Endothelial cell of umbilical vein (primary cell): ENCODE measurements around the gene RPUSD4. TPM values are rescaled to one million over a fixed set of nuclear protein-coding genes. Genes with fewer than 3 reads are reported as not detected.

Source experiments
- BruUV-seq: library from RNA; stranded (reverse); fragments of 400-500 nt; replicated peaks from 2 replicates; lab custom pipeline; 2021; lab: Mats Ljungman, UMichigan
- CTCF ChIA-PET: fragments of 300-600, 350-600 bp; sonication (Branson Sonifier 250); formaldehyde crosslinking; loops from one replicate; lab custom pipeline; 2021; ENCODE audit warnings: antibody characterized with exemption, inconsistent platforms; lab: Charles Lee
- POLR2A ChIA-PET: fragments of 300-600, 350-600 bp; sonication (Branson Sonifier 250); formaldehyde crosslinking; loops from one replicate; lab custom pipeline; 2021; ENCODE audit warnings: antibody characterized with exemption, inconsistent platforms; lab: Charles Lee
- DNase-seq: peaks from one replicate; pipeline ENCODE4 v3.0.0-alpha.2; 2011; ENCODE audit warnings: low read depth, low spot score
- FAIRE-seq: peaks from 2 replicates; lab custom pipeline; 2011; peaks lifted over from hg19 to GRCh38; lab: Jason Lieb, UNC
- H2AFZ ChIP-seq: 2 replicates; pipeline ENCODE4 v1.6.0; 2012; ENCODE audit warnings: low read depth, low read length, control low read depth, inconsistent platforms
- H3K27ac ChIP-seq: 2 replicates; pipeline ENCODE4 v1.5.1; 2011; ENCODE audit warnings: low read depth, mild to moderate bottlenecking, control low read depth, low read length, moderate library complexity; ENCODE audit not compliant: insufficient read depth
- H3K27me3 ChIP-seq, 2 experiments: 2 replicates each; pipeline versions ENCODE4 v1.6.0 to v1.6.1; 2011; ENCODE audit warnings: low read length in 2 of 2, mixed read lengths in 1 of 2; ENCODE audit not compliant: control insufficient read depth in 2 of 2, insufficient read depth in 2 of 2
- H3K36me3 ChIP-seq, 2 experiments: 2 replicates in 1 of 2; 3 replicates in 1 of 2; pipeline ENCODE4 v1.5.1; 2011; ENCODE audit warnings: low read length in 2 of 2, mild to moderate bottlenecking in 1 of 2, moderate library complexity in 1 of 2; ENCODE audit not compliant: control insufficient read depth in 2 of 2, insufficient read depth in 2 of 2; ENCODE audit errors: extremely low read depth in 1 of 2
- H3K4me1 ChIP-seq: 3 replicates; pipeline ENCODE4 v1.5.1; 2011; ENCODE audit warnings: mild to moderate bottlenecking, low read length; ENCODE audit not compliant: control insufficient read depth, insufficient read depth; ENCODE audit errors: extremely low read depth
- H3K4me2 ChIP-seq: 2 replicates; pipeline ENCODE4 v1.6.1; 2011; ENCODE audit warnings: low read length, control low read depth, mixed read lengths; ENCODE audit not compliant: insufficient read depth
- H3K4me3 ChIP-seq, 3 experiments: fragments of 200-600 bp in 1 of 3; sonication (generic), shearing (Covaris generic) in 1 of 3; replicated peaks in 1 of 3; 2 replicates each; pipeline ENCODE4 v1.5.1; 2011 to 2016; ENCODE audit warnings: control low read depth in 3 of 3, low read length in 3 of 3, mild to moderate bottlenecking in 2 of 3, inconsistent platforms in 1 of 3, low read depth in 1 of 3, moderate library complexity in 1 of 3; ENCODE audit not compliant: insufficient read depth in 1 of 3
- H3K79me2 ChIP-seq: 2 replicates; pipeline ENCODE4 v1.6.0; 2012; ENCODE audit warnings: low read length, inconsistent platforms; ENCODE audit not compliant: control insufficient read depth, insufficient read depth
- H3K9ac ChIP-seq: replicated peaks from 2 replicates; pipeline ENCODE3; 2011; ENCODE audit warnings: low read length, control low read depth; ENCODE audit not compliant: insufficient read depth; ENCODE audit errors: extremely low read depth
- H3K9me1 ChIP-seq: replicated peaks from 3 replicates; pipeline ENCODE4 v1.6.0; 2011; ENCODE audit warnings: mild to moderate bottlenecking, low read length; ENCODE audit not compliant: control insufficient read depth, insufficient read depth; ENCODE audit errors: extremely low read depth
- H3K9me3 ChIP-seq: replicated peaks from 2 replicates; pipeline ENCODE4 v1.5.1; 2012; ENCODE audit warnings: low read length, inconsistent platforms; ENCODE audit not compliant: control insufficient read depth, insufficient read depth
- H4K20me1 ChIP-seq: replicated peaks from 2 replicates; pipeline ENCODE3; 2011; ENCODE audit warnings: mild to moderate bottlenecking, low read length; ENCODE audit not compliant: control insufficient read depth, insufficient read depth; ENCODE audit errors: extremely low read depth
- EZH2 ChIP-seq: IDR thresholded peaks from 2 replicates; pipeline ENCODE4 v1.6.1; 2012; ENCODE audit warnings: borderline replicate concordance, low read depth, mild to moderate bottlenecking, moderate library complexity, low read length, inconsistent platforms; ENCODE audit not compliant: severe bottlenecking
- FOS ChIP-seq: IDR thresholded peaks from 2 replicates; pipeline ENCODE4 v1.6.1; 2011; ENCODE audit warnings: mild to moderate bottlenecking, low read length, moderate library complexity, borderline replicate concordance; ENCODE audit not compliant: insufficient read depth
- GATA2 ChIP-seq: IDR thresholded peaks from 2 replicates; pipeline ENCODE4 v1.7.0; 2011; ENCODE audit warnings: low read depth, mild to moderate bottlenecking, moderate library complexity, mixed read lengths, low read length; ENCODE audit not compliant: insufficient read length, insufficient read depth
- JUN ChIP-seq: IDR thresholded peaks from 2 replicates; pipeline ENCODE4 v1.6.1; 2011; ENCODE audit warnings: borderline replicate concordance, low read depth; ENCODE audit not compliant: insufficient read length, insufficient read depth
- MYC ChIP-seq: IDR thresholded peaks from one replicate; pipeline ENCODE4 v1.6.1; 2011; ENCODE audit warnings: mild to moderate bottlenecking, low read depth, low read length
- POLR2A ChIP-seq: IDR thresholded peaks from 2 replicates; pipeline ENCODE4 v1.6.1; 2012; ENCODE audit warnings: low read depth, mild to moderate bottlenecking, control low read depth, low read length
- POLR2AphosphoS5 ChIP-seq: IDR thresholded peaks from 2 replicates; pipeline ENCODE4 v1.6.1; 2012; ENCODE audit warnings: low read depth, mild to moderate bottlenecking, control low read depth, low read length, moderate library complexity; ENCODE audit not compliant: insufficient read depth
- dilution Hi-C: fragments of 300-500 bp; cut with MboI; formaldehyde crosslinking; loops from one replicate; pipeline ENCODE4 v1.15.0; 2019; ENCODE audit warnings: low sequenced_read_pairs; ENCODE audit not compliant: extremely low pct_ligation_motif_present
- intact Hi-C: fragments of 100-400 bp; cut with micrococcal nuclease; formaldehyde crosslinking; loops from one replicate; pipeline ENCODE4 v1.10.0; 2022
- polyA plus RNA-seq, 4 experiments: library from polyadenylated mRNA; depleted of rRNA in 3 of 4; stranded (reverse) in 3 of 4; unstranded in 1 of 4; fragments of >200 nt; gene quantifications; 2 replicates each; pipeline versions ENCODE4 v1.2.1 to v1.2.3, GENCODE V29; 2011 to 2012; ENCODE audit warnings: missing spikeins in 1 of 4
- total RNA-seq: library from RNA; stranded (reverse); gene quantifications from 2 replicates; pipeline ENCODE4 v1.2.3, GENCODE V29; 2021
- TF ChIP-seq, protein P1 (sequence below), 2 donors: IDR thresholded peaks; 1 replicate in 1 of 2; 2 replicates in 1 of 2; pipeline ENCODE4 v1.5.1; 2011; ENCODE audit warnings: low read length in 2 of 2, mild to moderate bottlenecking in 2 of 2, moderate library complexity in 2 of 2, control low read depth in 1 of 2, inconsistent platforms in 1 of 2, low read depth in 1 of 2; ENCODE audit not compliant: insufficient read depth in 1 of 2; ENCODE audit errors: extremely low read depth in 1 of 2
- TF ChIP-seq, protein P2 (sequence below): IDR thresholded peaks from 2 replicates; pipeline ENCODE4 v1.6.1; 2011; ENCODE audit not compliant: insufficient read depth, insufficient read length

RPUSD4 gene
- total and polyA plus RNA-seq, 2 donors (not counting 3 experiments of a cell fraction or from before 2014, with no cell fraction given): 37.8 to 40.8 TPM

DNA sequence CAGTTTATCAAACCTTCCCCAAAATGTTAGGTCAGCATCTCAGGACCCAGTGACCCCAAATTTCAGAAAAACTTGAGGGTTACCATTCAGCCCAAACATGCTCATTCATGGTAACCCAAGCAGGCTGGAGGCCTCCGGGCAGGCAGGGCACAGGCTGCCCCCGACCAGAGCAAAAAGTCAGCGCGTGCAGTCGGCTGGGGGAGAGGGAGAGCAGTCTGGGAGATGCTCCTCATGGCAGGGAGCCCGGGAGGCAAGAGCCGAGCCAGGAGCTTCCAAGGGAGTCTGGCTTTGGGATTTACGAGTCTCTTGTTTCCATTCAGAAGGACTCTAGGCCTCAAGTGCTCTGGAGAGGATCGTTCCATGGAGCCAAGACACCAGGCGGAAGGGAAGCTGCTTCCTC lies 45.7 kb downstream of the RPUSD4 start:
- Histone ChIP-seq H3K79me2 (no peaks in the 10 kb centered on the region), H3K9me1 (no peaks in the 10 kb centered on the region), H4K20me1 (no peaks in the 10 kb centered on the region), H3K27ac (no peak overlapping the region), H3K36me3 (no peaks in the 10 kb centered on the region), H3K9me3 (no peaks in the 10 kb centered on the region), H3K4me2 (no peak overlapping the region), H3K9ac (no peak overlapping the region), H2AFZ (no peak overlapping the region), H3K4me3 (no peak overlapping the region), H3K27me3 (peaks cover 0 to 6% of the 10 kb centered on the region in 2 experiments), H3K4me1 (no peaks in the 10 kb centered on the region)
- no peak for TF ChIP-seq JUN
- TF ChIP-seq POLR2AphosphoS5: no peak
- TF ChIP-seq, protein P1, sequence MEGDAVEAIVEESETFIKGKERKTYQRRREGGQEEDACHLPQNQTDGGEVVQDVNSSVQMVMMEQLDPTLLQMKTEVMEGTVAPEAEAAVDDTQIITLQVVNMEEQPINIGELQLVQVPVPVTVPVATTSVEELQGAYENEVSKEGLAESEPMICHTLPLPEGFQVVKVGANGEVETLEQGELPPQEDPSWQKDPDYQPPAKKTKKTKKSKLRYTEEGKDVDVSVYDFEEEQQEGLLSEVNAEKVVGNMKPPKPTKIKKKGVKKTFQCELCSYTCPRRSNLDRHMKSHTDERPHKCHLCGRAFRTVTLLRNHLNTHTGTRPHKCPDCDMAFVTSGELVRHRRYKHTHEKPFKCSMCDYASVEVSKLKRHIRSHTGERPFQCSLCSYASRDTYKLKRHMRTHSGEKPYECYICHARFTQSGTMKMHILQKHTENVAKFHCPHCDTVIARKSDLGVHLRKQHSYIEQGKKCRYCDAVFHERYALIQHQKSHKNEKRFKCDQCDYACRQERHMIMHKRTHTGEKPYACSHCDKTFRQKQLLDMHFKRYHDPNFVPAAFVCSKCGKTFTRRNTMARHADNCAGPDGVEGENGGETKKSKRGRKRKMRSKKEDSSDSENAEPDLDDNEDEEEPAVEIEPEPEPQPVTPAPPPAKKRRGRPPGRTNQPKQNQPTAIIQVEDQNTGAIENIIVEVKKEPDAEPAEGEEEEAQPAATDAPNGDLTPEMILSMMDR (IDR thresholded peaks at IDR 0.05; ENCODE audit: extremely low read depth in 1 of 2, insufficient read depth in 1 of 2, low read depth in 1 of 2, low read length in 2 of 2): no peak
- intact Hi-C loops: no loop called here
- DNase-seq (no peak), FAIRE-seq (no peak)
- POLR2A ChIA-PET: no interaction called here
- BruUV-seq: no TSS peak
- dilution Hi-C loops: no loop called here
- CTCF ChIA-PET: no interaction called here

DNA sequence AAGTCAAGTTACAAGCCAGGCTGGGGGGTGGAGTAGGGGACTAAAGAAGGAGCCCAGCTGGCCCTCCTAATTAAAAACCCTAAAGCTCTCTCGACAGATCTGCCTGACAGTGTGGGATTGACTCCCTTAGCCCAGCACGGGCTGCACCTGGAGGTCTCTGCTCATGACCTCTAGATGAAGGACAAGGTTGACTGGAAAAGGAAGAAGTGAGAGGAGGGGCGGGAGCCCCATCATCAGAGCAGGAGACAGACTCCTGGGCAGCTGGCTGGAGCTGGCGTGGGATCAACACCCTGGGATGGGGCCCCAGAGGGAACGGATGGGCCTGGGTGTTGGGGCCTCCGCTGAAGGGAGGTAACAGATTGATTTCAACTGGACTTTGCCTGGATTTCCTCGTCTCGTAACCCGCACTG lies 46.1 kb downstream of the RPUSD4 start:
- POLR2A ChIA-PET: no interaction called here
- FAIRE-seq: no peak
- CTCF ChIA-PET: no interaction called here

More for the DNA sequence above, 46.1 kb downstream of the RPUSD4 start:
- intact Hi-C loops (no loop called here), dilution Hi-C loops (no loop called here)
- no peaks in the 10 kb centered on the region for H3K79me2 ChIP-seq
- TF ChIP-seq, protein P1 (IDR thresholded peaks at IDR 0.05; ENCODE audit: extremely low read depth in 1 of 2, insufficient read depth in 1 of 2, low read depth in 1 of 2, low read length in 2 of 2): no peak
- TF ChIP-seq EZH2 (no peak), POLR2AphosphoS5 (no peak), JUN (no peak), POLR2A (no peak), FOS (no peak), MYC (no peak), GATA2 (no peak)
- TF ChIP-seq, protein P2, sequence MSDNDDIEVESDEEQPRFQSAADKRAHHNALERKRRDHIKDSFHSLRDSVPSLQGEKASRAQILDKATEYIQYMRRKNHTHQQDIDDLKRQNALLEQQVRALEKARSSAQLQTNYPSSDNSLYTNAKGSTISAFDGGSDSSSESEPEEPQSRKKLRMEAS: no peak
- peaks cover 0 to 6% of the 10 kb centered on the region in 2 experiments for H3K27me3 ChIP-seq
- H3K4me2 ChIP-seq: no peak overlapping the region
- no peaks in the 10 kb centered on the region for H3K36me3 ChIP-seq
- no peak for DNase-seq
- no peak overlapping the region for H2AFZ ChIP-seq
- no peaks in the 10 kb centered on the region for H3K4me1 ChIP-seq
- H3K9me3 ChIP-seq: no peaks in the 10 kb centered on the region
- H3K9me1 ChIP-seq: no peaks in the 10 kb centered on the region
- no peak overlapping the region for H3K9ac ChIP-seq
- H4K20me1 ChIP-seq: no peaks in the 10 kb centered on the region
- no peak overlapping the region for H3K4me3 ChIP-seq
- BruUV-seq: no TSS peak
- no peak overlapping the region for H3K27ac ChIP-seq
